Measurements from ENCODE around the gene CDH12.

CDH12 gene

DNA sequence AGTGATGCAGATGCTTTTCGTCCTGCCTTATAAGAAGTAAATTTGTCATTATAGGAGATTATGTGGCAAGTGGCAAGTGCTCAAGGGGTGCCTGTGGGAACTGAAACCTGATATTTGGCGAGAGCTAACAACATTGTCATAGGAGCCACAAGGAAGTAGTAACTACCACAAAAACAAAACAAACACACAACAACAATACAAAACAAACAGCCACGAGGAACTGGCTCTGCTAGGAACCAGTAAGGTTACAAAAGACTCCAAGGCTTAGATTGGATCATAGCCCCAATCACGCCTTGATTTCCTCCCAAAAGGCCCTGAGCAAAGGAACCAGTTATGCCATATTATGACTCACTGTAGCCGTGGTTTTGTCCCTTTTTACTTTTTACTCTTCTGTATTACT is 1045.2 kb downstream of the CDH12 start:
- no peak for DNase-seq

DNA sequence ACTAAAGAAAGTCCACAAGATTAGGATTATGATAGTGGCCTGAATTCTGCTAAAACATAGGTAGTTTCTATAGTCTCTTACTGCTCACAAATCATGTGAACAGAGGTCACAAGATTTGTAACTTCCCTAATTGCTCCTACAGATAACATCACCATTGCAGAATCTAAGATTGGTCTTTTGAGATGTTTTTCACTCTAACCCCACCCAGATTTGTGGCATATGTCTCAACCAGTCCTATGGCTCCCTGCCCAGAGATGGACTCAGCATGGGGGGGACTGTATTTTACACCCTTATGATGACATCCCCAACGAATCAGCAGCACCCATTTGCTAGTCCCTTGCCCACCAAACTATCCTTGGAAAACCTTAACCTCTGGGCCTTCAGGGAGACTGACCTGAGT is 1046.2 kb downstream of the CDH12 start:
- no peak for DNase-seq

DNA sequence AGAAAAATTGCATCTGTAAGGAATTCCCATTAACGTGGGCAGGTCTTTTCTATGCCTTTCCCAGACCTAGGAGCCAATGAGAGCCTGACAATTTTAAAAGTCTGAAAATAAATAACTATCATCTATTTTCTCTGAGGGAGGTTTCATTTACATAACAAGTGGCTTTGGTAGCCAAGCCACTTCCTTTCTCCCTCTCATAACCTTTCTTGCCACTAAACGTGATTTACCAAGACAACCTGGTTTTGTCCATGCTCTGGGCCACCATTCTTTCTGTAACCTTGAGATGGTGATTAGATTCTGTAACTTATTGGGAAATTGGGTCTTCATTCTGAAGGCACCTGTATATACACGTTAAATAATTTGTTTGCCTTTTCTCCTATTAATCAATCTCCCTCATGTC is 1046.9 kb downstream of the CDH12 start:
- DNase-seq: no peak

DNA sequence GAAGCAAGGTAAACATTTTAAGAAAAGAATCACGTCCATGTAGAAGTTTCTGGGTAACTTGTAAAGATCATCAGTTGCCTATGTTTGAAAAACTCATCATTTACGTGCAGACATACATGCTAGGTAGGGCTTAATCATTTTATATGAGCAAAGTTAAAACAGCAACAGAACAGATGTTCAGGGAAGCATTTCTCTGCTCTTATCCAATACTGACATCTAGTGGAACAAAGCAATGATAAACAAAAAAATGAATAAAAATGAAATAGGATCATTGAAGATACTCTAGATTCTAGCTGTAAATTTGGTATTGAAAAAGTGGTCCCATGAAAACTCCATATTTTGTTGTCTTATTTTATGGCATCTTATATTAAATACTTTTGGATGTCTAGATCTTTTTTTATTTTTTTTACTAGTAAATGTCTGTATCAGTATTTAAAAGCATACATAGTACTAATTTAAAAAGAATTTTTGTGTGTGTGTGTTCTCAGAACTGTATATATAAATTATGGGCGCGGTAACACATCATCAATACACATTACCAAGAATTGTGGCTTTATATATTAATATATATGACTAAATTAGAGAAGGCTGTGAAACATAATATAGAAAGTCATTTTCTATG is 1050.2 kb downstream of the CDH12 start:
- DNase-seq: peak; percentile 3

DNA sequence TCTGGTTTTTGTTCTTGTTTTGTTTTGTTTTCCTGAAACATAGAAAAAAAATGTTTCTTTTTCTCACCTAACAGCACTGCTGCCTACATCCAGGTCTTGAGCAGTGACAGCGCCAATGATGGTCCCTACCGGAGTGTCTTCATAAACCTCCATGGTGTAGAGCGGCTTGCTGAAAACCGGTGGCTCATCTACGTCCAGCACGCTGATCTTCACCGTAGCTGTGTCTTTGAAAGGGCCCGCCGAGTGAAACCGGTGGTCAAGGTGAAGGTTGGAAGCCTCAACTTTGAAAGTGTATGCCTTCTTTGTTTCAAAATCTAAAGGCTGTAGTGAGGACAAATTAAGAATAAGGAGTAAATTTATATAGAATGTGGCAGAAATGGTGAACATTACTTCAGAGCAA is 1051.0 kb downstream of the CDH12 start:
- DNase-seq: no peak

DNA sequence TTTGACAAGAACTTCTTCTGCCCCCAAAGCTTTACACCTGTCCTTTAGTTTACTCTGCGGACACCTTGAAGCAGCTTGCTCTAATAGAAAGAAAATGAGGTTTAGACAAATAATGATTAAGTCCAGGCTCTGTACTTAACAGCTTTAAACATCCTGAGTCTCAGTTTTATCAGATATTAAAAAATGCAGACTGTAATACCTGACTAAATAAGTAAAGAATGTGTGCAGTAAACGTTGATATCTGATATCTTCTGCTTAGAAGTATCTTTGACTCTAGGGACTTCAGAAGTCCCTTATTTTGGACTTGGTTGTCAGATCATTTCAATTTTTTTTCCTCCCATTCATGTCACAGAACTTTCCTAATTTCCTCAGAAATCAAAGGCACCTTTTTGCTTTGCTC is 1060.4 kb downstream of the CDH12 start:
- DNase-seq: no peak

DNA sequence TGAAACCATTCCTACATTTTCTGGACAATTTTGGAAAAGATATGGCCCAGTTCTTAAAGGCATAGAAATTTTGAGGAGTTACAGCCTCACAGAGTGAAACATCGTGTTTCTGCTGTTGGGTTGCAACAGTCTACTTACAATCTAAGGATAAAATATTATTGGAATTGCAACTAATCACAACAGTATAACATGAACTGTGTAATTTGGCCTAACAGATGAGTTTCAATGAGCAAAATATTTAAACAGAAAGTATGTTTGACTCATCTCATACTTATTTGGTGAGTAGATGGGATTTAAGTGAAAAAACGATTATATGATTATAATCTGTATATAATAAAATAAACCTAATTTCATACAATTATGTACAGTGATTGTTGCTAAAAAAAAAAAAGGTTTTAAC is 1061.8 kb downstream of the CDH12 start:
- DNase-seq: no peak

DNA sequence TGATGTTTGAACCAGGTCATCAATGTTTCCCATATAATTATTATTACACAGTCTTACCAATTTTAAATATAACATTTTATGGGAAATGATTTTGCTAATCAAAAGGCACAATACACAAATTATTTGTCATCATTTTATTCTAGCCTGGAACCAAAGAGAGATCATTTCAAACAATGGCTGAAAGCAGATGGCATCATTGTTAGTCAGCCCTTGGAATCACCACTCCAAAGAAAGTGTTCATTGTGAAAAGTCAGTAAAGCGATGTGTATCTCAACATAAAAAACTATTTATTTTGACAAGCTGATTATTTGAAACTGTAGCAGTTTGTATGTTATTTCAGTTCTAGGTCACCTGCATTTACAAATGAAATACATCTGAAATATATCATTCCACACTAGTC is 1068.7 kb downstream of the CDH12 start:
- DNase-seq: no peak

DNA sequence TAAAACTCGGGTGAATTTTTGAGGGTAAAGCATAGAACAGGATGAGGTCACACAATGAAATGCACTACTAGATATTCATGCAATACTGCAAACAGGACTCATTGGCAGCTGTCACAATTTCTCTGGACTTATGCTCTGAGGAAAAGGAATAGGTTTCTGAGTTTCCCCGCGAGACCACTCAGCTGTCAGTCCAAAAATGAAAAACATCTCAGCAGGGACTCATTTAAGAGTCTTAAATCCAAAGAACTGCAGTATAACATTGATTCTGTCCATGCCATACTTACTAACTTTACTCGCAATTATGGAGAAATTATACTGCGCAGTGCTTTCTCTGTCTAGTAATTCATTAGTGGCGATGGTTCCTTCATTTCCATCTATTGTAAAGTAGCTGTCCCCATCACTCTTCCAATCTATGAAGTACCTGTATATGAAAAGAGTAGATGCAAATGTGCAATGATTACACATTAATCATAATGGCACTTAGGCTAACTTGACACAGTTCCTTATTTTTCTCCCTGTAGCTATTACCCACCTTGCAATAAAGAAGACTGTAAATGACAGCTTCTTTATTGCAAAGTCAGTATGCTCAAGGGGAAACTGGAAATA is 1070.0 kb downstream of the CDH12 start:
- no peak for DNase-seq

DNA sequence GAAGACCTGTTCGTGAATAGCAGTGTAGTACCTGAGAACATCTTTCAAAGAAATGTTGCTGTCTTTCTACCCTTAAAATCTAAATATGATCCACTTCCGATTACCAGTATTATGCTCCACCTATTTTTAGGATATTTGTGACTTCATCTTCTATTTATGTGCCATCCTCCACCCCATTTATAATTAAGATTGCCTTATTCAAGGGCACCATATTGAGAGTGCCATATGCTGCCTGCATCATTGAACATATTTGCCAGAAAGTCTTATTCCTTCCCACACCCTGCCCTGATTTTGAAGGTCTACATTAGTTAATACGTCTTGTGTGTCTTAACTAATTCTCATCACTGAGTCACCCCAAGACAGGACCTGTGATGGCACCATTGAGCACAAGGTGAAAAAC is 1076.7 kb downstream of the CDH12 start:
- no peak for DNase-seq

DNA sequence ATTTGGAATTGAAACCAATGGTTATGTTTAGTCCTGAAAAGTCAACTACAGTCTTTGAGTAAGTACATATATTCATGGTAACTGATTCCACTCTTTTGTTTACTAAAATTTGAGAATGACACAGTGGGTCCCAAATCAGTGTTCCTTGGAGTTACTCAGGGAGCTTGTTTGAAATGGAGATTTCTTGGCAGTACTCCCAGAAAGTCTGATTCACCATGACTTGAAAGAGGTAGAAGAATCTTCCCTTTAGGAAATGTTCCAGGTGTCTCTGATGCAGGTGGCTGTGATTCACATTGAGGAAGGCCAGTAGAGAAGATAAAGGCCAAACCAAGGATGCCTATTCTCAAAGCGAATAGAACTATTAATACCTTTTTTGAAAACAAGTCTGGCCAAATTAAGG is 1078.3 kb downstream of the CDH12 start:
- no peak for DNase-seq

DNA sequence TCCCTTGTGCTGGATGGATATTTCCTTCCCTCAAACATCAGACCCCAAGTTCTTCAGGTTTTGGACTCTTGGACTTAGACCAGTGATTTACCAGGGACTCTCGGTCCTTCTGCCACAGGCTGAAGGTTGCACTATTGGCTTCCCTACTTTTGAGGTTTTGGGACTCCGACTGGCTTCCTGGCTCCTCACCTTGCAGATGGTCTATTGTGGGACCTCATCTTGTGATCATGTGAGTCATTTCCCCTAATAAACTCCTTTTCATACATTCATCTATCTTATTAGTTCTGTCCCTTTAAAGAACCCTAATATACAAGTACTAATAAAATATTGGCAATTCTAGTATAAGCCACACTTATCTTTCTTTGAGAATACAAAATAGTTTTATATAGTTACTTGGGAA is 1078.9 kb downstream of the CDH12 start:
- DNase-seq: no peak

DNA sequence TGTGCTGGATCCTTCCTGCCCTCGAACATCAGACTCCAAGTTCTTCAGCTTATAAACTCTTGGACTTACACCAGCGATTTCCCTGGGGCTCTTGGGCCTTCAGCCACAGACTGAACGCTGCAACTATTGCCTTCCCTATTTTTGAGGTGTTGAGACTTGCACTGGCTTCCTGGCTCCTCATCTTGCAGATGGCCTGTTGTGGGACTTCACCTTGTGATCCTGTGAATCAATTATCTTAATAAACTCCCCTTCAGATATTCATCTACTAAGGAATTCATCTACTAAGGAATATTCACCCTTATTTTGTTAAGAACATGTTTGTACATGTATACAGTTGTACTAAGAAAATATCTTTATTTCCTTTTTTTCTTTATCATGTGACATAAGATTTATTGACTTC is 1079.7 kb downstream of the CDH12 start:
- no peak for DNase-seq

DNA sequence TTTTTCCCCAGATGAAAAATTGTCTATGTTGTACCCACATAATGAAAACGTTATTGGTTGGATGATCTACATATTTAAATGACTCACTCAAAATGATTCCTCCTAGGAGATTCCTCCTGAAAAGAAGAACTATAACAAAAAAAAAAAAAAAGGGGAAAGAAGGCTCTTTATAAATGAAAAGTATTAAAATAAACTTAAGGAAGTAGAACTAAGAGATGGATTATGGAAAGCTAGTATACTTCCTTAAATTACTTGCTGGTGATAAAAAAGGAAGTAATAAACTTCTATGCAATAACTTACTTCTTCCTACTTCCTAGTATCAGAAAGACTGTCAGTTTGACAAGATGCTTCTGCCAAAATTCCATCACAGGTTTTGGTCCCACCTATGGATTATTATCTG is 1087.7 kb downstream of the CDH12 start:
- DNase-seq: no peak

DNA sequence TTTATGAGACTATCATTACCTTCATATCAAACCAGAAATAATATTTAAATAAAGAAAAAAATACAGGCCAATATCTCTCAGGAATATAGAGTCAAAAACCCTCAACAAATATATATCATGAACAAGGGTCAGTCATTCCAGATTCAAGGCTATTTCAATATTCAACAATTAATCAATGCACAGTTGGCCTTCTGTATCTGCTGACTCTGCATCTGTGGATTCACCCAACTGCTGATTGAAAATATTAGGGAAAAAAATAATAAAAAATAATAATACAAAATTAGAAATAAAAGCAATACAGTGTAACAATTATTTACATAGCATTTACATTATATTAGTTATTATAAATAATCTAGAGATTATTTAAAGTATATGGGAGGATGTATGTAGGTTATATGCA is 1114.0 kb downstream of the CDH12 start:
- DNase-seq: no peak

DNA sequence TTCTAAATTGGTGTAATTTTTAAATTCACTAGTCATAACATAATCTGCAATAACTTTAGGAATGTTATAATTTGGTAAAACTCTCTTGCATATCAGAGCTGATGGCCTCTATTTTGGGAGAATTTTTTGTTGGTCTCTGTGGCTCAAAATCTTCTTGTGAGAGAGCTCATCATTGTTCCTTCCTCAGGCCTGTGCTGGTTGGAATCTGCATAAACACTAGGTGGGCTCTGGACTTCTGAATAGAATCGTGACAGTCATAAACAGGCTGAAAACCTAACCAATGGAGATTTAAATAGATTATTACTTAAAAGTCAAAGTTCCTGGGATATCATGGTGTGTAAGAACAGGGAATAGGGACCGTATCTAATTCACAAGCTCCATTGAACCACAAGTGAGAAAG is 1129.6 kb downstream of the CDH12 start:
- DNase-seq: no peak

DNA sequence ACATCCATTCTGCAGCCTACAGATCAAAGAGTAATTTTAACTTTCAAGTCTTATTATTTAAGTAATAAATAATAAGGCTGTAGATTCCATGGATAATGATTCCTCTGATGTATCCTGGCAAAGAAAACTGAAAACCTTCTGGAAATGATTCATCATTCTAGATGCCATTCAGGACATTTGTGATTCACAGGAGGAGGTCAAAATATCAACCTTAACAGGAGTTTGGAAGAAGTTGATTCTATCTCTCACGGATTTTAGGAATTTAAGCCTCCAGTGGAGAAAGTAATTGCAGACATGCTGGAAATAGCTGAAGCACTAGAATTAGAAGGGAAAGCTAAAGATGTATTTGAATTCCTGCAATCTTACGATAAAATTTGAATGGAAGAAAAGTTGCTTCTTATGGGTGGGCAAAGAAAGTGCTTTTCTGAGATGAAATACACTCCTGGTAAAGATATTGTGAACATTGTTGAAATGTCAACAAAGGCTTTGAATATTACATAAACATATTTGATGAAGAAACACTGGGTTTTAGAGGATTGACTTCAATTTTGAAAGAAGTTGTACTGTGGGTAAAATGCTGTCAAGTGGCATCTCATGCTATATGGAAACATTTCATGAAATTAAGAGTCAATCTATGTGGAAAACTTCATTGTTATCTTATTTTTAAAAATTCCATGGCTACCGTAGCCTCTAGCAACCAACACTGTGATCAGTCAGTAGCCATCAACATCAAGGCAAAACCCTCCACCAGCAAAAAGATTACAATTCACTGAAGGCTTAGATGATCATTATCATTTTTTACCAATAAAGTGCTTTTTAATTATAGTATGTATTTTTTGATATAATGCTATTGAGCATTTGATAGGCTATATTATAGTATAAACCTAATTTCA is 1141.0 kb downstream of the CDH12 start:
- no peak for DNase-seq

DNA sequence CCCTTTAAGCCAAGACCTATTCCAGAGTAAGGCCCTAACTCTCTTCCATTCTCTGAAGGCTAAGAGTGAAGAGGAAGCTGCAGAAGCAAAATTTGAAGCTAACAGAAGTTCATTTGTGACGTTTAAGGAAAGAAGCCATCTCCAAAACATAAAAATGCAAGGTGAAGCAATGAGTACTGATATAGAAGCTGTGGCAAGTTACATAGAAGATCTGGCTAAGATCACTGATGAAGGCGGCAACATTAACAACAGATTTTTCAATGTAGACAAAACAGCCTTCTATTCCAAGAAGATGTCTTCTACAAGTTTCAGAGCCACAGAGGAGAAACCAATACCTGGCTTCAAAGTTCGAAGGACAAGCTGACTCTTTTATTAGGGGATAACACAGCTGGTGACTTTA is 1143.4 kb downstream of the CDH12 start:
- DNase-seq: no peak

DNA sequence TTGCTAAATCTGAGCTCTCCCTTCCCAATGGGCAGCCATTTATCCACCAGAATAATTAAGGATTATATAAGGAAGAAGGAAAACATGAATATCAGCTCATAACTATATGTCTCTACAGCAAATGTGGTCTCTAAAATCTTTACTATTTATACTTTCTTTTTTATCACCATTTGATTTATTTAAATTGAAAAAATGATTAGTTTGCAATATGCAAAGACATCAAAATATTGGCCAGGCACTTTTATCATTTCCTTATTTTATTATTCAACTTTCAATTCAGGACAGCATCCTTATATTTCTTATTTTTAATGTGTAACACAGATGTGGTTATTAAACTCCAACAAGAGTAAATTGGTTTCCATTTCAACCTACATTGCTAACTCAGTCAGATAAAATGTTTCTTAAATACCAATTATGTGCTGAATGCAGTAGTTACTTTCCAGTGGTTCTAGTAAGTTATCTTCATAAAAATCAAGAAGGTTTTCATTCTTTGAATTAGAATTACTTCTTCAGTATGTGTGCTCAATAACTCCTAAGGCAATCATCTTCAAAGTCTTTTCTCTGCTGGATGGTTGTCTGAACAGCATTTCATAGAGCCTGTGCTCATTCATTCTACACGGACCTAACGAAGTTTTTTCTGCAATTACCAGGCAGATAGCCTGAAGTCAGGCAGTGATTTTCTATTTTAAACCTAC is 1148.0 kb downstream of the CDH12 start:
- no peak for DNase-seq

DNA sequence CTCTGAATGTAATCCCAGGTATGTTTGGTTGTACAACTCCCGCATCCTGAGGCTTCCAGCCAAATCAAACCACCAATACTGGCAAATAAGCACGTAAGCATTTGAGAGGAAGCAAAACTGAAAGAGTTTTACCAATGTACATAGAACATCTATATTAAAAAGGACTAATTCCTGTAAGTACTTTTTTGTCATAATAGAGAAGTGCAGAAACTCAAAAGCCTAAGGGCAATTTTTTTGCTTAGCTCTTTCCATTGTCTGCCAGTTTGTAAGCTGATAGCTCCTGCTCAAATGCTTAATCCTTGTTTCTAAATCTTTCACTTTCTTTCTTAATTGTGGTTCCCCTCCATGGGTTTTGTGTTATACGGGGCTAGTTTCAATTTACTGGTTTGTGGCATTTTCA is 1151.8 kb downstream of the CDH12 start:
- no peak for DNase-seq

All from DMS79 treated with DMSO at 0.1 percent for 48 hours (cell line).